ENCODE results near the gene U2AF2.

U2AF2 gene

GRCh38 chr19:55704494-55705245 lies 49.8 kb downstream of the U2AF2 start:
- no peak overlapping the region for H3K4me3 ChIP-seq (replicated peaks; ENCODE audit: low read depth, low read length)
- H3K27me3 ChIP-seq (replicated peaks; ENCODE audit: control insufficient read depth, insufficient read depth, low read length), result no peaks in the 10 kb centered on the region
- TF ChIP-seq CTCF (IDR thresholded peaks at IDR 0.05; ENCODE audit: insufficient read depth, low read length, poor library complexity, severe bottlenecking), result no peak
- peaks cover 9% of the 10 kb centered on the region for H3K36me3 ChIP-seq (ENCODE audit: control insufficient read depth, insufficient read depth, low read length)
- no peak for DNase-seq (ENCODE audit: extremely low read depth, insufficient read length)

- Histone ChIP-seq H3K4me3 (replicated peaks; ENCODE audit: low read depth, low read length) (no peak overlapping the region), H3K36me3 (ENCODE audit: control insufficient read depth, insufficient read depth, low read length) (peaks cover 2% of the 10 kb centered on the region; the same call in 1 of the 2 replicates), H3K27me3 (replicated peaks; ENCODE audit: control insufficient read depth, insufficient read depth, low read length) (no peaks in the 10 kb centered on the region)
- no peak for TF ChIP-seq CTCF (IDR thresholded peaks at IDR 0.05; ENCODE audit: insufficient read depth, low read length, poor library complexity, severe bottlenecking)
- no peak for DNase-seq (ENCODE audit: extremely low read depth, insufficient read length)
These were observed 51.1 kb downstream of the U2AF2 start for GRCh38 chr19:55705972-55706371.

- Histone ChIP-seq H3K27me3 (replicated peaks; ENCODE audit: control insufficient read depth, insufficient read depth, low read length) (no peaks in the 10 kb centered on the region), H3K36me3 (ENCODE audit: control insufficient read depth, insufficient read depth, low read length) (no peaks in the 10 kb centered on the region), H3K4me3 (replicated peaks; ENCODE audit: low read depth, low read length) (no peak overlapping the region)
- no peak for TF ChIP-seq CTCF (IDR thresholded peaks at IDR 0.05; ENCODE audit: insufficient read depth, low read length, poor library complexity, severe bottlenecking)
- no peak for DNase-seq (ENCODE audit: extremely low read depth, insufficient read length)
These were observed 56.9 kb downstream of the U2AF2 start for GRCh38 chr19:55711719-55712118.

- no peak for DNase-seq (ENCODE audit: extremely low read depth, insufficient read length)
These were observed 58.2 kb downstream of the U2AF2 start for GRCh38 chr19:55712804-55713631.

GRCh38 chr19:55716531-55716930 lies 61.7 kb downstream of the U2AF2 start:
- TF ChIP-seq CTCF (IDR thresholded peaks at IDR 0.05; ENCODE audit: insufficient read depth, low read length, poor library complexity, severe bottlenecking), result no peak
- H3K27me3 ChIP-seq (replicated peaks; ENCODE audit: control insufficient read depth, insufficient read depth, low read length), result no peaks in the 10 kb centered on the region

More at GRCh38 chr19:55712804-55713631, 58.2 kb downstream of the U2AF2 start:
- Histone ChIP-seq H3K4me3 (replicated peaks; ENCODE audit: low read depth, low read length) (no peak overlapping the region), H3K27me3 (replicated peaks; ENCODE audit: control insufficient read depth, insufficient read depth, low read length) (no peaks in the 10 kb centered on the region), H3K36me3 (ENCODE audit: control insufficient read depth, insufficient read depth, low read length) (no peaks in the 10 kb centered on the region)
- TF ChIP-seq CTCF (IDR thresholded peaks at IDR 0.05; ENCODE audit: insufficient read depth, low read length, poor library complexity, severe bottlenecking), result no peak

More at GRCh38 chr19:55716531-55716930, 61.7 kb downstream of the U2AF2 start:
- DNase-seq (ENCODE audit: extremely low read depth, insufficient read length), result no peak
- Histone ChIP-seq H3K4me3 (replicated peaks; ENCODE audit: low read depth, low read length) (no peak overlapping the region), H3K36me3 (ENCODE audit: control insufficient read depth, insufficient read depth, low read length) (no peaks in the 10 kb centered on the region)
